ENCODE results near the gene HSPB1.
"Not testable (repeated sequence)": the region's sequence is repeated elsewhere in the genome, so short reads cannot be mapped to it uniquely, and the experiment has no call there.

HSPB1 gene

GRCh38 chr7:76309341-76310101 is 7.0 kb downstream of the HSPB1 start:
- DNase-seq = not testable (repeated sequence)

- DNase-seq = peak; percentile 37
Observed at GRCh38 chr7:76310102-76310957, 7.9 kb downstream of the HSPB1 start.

- DNase-seq = not testable (repeated sequence)
Observed at GRCh38 chr7:76311838-76312237, 9.4 kb downstream of the HSPB1 start.

- peak; percentile 52 for DNase-seq
Observed at GRCh38 chr7:76314042-76314721, 11.7 kb downstream of the HSPB1 start.

GRCh38 chr7:76314740-76315139 is 12.3 kb downstream of the HSPB1 start:
- DNase-seq = not testable (repeated sequence)

- no peak for DNase-seq
Observed at GRCh38 chr7:76315364-76315763, 12.9 kb downstream of the HSPB1 start.

- DNase-seq = no peak
Observed at GRCh38 chr7:76316984-76317781, 14.7 kb downstream of the HSPB1 start.

- DNase-seq = peak; percentile 91
Observed at GRCh38 chr7:76317782-76318487, 15.5 kb downstream of the HSPB1 start.

- DNase-seq = peak; percentile 35
Observed at GRCh38 chr7:76318488-76319353, 16.2 kb downstream of the HSPB1 start.

- no peak for DNase-seq
Observed at GRCh38 chr7:76325092-76325491, 22.6 kb downstream of the HSPB1 start.

- no peak for DNase-seq
Observed at GRCh38 chr7:76325811-76326210, 23.3 kb downstream of the HSPB1 start.

GRCh38 chr7:76326646-76327233 is 24.3 kb downstream of the HSPB1 start:
- DNase-seq = no peak

GRCh38 chr7:76327610-76328009 is 25.1 kb downstream of the HSPB1 start:
- DNase-seq = no peak

GRCh38 chr7:76328389-76328788 is 25.9 kb downstream of the HSPB1 start:
- no peak for DNase-seq

- DNase-seq = no peak
Observed at GRCh38 chr7:76329479-76329878, 27.0 kb downstream of the HSPB1 start.

- no peak for DNase-seq
Observed at GRCh38 chr7:76330261-76330660, 27.8 kb downstream of the HSPB1 start.

- no peak for DNase-seq
Observed at GRCh38 chr7:76330673-76331072, 28.2 kb downstream of the HSPB1 start.

GRCh38 chr7:76332078-76332477 is 29.6 kb downstream of the HSPB1 start:
- no peak for DNase-seq

GRCh38 chr7:76333511-76334101 is 31.1 kb downstream of the HSPB1 start:
- no peak for DNase-seq

- no peak for DNase-seq
Observed at GRCh38 chr7:76334320-76334967, 32.0 kb downstream of the HSPB1 start.

Data from NCI-H1417 treated with DMSO at 0.1 percent for 48 hours (cell line).